Skeletal muscle cell (primary cell): Measurements from ENCODE around the gene OR10P1.
"Not testable (repeated sequence)": the region's sequence is repeated elsewhere in the genome, so short reads cannot be mapped to it uniquely, and the experiment has no call there.

Experiments
- DNase-seq: peaks from one replicate; pipeline ENCODE4 v3.0.0-alpha.2; 2010; ENCODE audit warnings: low read depth
- H3K4me3 ChIP-seq: 2 replicates; pipeline ENCODE4 v1.5.1; 2011; ENCODE audit warnings: low read depth, mild to moderate bottlenecking, control low read depth, low read length, moderate library complexity

OR10P1 gene

DNA sequence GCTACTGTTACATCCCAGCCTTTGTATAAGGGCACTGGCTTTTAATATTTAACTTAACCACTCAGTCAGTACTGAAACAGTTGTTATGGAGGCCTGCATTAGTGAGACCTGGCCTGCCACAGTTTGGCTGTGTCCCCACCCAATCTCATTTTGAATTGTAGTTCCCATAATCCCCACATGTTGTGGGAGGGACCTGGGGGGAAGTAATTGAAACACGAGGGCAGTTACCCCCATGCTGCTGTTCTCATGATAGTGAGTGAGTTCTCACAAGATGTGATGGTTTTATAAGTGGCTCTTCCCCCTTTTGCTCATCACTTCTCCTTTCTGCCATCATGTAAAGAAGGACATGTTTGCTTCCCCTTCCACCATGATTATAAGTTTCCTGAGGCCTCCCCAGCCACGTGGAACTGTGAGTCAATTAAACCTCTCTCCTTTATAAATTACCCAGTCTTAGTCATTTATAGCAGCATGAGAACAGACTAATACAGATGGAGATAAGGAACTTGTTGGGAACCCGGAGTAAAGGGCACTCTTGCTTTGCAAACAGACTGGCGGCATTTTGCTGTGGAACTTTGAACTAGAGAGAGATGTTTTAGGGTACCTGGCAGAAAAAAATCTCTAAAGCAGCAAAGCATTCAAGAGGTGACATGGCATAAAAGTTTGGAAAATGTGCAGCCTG lies 14.1 kb downstream of the OR10P1 start:
- H3K4me3 ChIP-seq, DNase-seq: not testable (repeated sequence)

GRCh38 chr12:55651299-55651683 lies 14.6 kb downstream of the OR10P1 start:
- DNase-seq, result no peak
- H3K4me3 ChIP-seq, result no peak overlapping the region

GRCh38 chr12:55652352-55652751 lies 15.7 kb downstream of the OR10P1 start:
- DNase-seq, result no peak
- no peak overlapping the region for H3K4me3 ChIP-seq

DNA sequence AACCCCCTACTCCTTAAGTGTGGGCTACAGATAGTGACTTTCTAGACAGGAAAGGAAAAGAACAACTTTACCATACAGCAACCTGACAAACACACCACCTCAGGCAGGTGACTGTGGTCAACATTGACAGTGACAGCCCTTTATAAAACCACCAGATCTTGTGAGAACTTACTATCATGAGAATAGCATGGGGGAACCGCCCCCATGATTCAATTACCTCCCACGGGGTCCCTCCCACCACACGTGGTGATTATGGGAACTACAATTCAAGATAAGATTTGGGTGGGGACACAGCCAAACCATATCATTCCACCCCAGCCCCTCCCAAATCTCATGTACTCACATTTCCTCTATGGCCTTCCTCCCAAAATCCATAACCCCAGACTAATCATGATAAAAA lies 16.3 kb downstream of the OR10P1 start:
- no peak for DNase-seq
- H3K4me3 ChIP-seq, result no peak overlapping the region

DNA sequence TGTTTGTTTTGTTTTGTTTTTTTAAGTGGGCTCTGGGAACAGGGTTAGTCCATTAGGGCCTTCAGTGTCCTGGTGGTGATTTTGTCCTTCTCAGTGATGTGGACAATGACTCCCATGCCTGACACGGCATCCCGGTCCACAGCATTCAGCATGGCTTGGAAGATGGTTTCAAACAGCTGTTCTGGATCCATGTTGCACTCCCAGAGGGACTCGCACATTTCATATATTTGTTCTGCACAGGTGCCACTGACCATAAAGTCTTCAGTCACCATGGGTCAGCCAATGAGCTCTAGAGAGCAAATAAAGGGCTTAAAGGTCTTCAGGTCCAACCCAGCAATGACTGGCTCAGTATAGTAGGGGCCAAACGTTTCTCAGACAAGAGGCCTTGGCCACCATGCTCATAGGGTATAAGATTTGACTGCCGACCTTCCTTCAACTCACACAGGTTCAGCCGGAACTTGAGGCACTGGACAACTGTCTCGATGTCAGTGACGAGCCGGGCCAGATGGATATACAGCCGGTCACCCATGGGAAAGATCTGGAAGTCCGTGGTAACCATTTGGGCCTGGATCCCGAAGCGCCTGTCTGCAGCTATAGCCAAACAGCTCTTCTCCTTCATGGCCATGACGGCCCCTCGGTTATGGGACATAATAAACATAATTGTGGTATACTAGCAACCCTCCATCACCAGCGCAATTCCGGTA lies 18.0 kb downstream of the OR10P1 start:
- H3K4me3 ChIP-seq, result no peak overlapping the region

GRCh38 chr12:55657212-55657611 lies 20.5 kb downstream of the OR10P1 start:
- no peak overlapping the region for H3K4me3 ChIP-seq
- DNase-seq, result no peak

More for the DNA sequence above, 18.0 kb downstream of the OR10P1 start:
- DNase-seq, result no peak

DNA sequence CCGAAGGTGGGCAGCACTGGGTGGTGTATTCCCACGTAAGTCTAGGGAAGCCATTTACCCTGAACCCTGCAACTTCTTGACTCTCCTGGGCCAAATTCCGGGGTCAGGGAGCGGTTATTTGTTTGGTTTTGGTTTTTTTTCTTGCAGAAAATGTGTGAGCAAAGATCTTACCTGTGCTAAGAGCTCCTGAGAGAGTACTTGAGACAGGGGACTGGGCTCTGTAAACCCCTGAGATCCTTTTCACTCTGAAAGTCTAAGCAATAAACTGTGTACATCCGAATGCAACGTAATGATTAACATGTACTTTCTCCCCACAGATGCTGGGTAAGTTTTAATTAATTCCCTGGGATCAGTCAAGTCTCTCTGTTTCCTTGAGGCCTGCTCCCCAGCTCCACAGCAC lies 21.5 kb downstream of the OR10P1 start:
- H3K4me3 ChIP-seq, result no peak overlapping the region
- DNase-seq, result no peak

DNA sequence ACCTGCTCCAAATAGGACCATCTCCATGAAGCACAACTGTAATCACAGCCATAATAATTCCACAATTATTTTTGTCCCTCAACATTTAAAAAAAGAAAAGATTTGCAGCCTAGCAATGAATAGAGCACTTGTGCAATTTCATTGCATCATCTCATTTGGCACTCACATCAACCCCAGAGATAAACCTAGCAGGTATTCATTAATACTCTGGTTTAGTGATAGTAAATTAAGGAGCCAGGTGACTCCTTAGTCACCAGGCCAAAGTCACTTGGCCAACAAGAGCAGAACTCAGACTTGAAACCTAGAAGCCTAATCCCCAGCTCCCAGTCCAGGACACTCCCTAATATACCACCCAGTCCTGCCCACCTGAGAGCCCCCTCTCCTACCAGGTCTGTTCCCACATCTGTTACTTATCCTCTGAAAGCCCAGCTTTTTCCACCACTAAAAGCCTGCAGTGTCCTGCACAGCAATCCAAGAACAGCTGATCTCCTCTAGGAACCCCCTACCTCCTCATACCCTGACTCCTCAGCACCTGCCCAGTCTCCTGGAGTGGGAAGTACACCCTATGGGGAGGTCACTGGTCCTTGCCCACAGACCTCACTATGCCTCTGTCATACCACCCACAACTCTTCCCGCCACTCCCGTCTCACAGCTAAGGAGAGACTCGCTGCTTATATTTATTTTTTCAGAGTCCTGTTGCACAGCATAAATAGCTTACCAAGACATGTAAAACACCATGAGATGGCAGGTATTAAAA lies 22.1 kb downstream of the OR10P1 start:
- H3K4me3 ChIP-seq, result no peak overlapping the region
- DNase-seq, result no peak

GRCh38 chr12:55659486-55660385 lies 23.0 kb downstream of the OR10P1 start:
- DNase-seq, result no peak
- H3K4me3 ChIP-seq, result no peak overlapping the region

GRCh38 chr12:55663391-55663790 lies 26.7 kb downstream of the OR10P1 start:
- no peak overlapping the region for H3K4me3 ChIP-seq
- DNase-seq, result no peak

GRCh38 chr12:55664826-55665225 lies 28.1 kb downstream of the OR10P1 start:
- no peak for DNase-seq
- H3K4me3 ChIP-seq, result no peak overlapping the region

DNA sequence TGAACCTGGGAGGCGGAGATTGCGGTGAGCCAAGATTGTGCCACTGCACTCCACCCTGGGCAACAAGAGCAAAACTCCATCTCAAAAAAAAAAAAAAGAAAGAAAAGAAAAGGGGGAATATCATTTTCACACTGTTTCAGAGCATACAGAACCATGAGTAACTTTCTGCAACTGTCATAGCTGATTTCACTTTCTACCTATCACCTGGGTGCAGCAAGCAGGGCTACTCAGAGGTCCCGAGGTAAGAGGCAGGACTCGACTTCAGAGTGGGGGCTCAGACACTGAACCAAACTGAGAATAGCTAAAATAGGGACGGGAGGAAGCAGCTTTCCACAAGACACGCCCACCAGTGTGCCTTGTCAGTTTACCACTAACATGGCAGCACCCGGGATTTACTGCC lies 29.8 kb downstream of the OR10P1 start:
- no peak overlapping the region for H3K4me3 ChIP-seq
- DNase-seq, result no peak

- DNase-seq, result no peak
- H3K4me3 ChIP-seq, result no peak overlapping the region
Measured at GRCh38 chr12:55670276-55670675, 33.6 kb downstream of the OR10P1 start.

GRCh38 chr12:55671746-55672145 lies 35.1 kb downstream of the OR10P1 start:
- DNase-seq, result no peak
- no peak overlapping the region for H3K4me3 ChIP-seq

- no peak overlapping the region for H3K4me3 ChIP-seq
- DNase-seq, result no peak
Measured at GRCh38 chr12:55673638-55674037, 36.9 kb downstream of the OR10P1 start.

DNA sequence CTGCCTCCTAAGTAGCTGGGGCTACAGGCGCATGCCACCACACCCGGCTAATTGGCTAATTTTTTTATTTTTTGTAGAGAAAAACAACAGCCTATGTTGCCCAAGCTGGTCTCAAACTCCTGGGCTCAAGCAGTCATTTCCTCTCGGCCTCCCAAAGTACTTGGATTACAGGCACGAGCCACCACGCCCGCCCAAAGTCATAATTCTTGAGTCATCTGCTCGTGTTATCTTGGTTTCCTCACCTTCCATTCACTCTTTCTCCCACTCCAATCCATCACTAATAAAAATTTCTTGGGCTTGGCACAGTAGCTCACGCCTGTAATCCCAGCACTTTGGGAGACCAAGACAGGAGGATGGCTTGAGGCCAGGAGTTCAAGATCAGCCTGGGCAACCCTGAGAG lies 39.0 kb downstream of the OR10P1 start:
- H3K4me3 ChIP-seq, result no peak overlapping the region
- no peak for DNase-seq

GRCh38 chr12:55676707-55677106 lies 40.0 kb downstream of the OR10P1 start:
- no peak overlapping the region for H3K4me3 ChIP-seq
- no peak for DNase-seq

GRCh38 chr12:55679691-55680090 lies 43.0 kb downstream of the OR10P1 start:
- no peak overlapping the region for H3K4me3 ChIP-seq
- DNase-seq, result no peak
